Hepatocyte (in vitro differentiated cells): ENCODE data around the gene C8A.

Source experiments
- EZH2 ChIP-seq: fragments of 200-600 bp; sonication (generic); IDR thresholded peaks from 2 replicates; pipeline ENCODE4 v1.6.1; 2016; ENCODE audit warnings: antibody characterized with exemption, mild to moderate bottlenecking, borderline replicate concordance
- EZH2phosphoT487 ChIP-seq: fragments of 200-600 bp; sonication (generic); IDR thresholded peaks from one replicate; pipeline ENCODE4 v1.6.1; 2018; ENCODE audit warnings: antibody characterized with exemption, mild to moderate bottlenecking, low read depth, moderate library complexity; ENCODE audit not compliant: unreplicated experiment, severe bottlenecking
- TF ChIP-seq, protein P1 (sequence below): fragments of 200-600 bp; sonication (generic); IDR thresholded peaks from 2 replicates; pipeline ENCODE4 v1.5.1; 2016; ENCODE audit warnings: antibody characterized with exemption, mild to moderate bottlenecking; ENCODE audit not compliant: poor library complexity

DNA sequence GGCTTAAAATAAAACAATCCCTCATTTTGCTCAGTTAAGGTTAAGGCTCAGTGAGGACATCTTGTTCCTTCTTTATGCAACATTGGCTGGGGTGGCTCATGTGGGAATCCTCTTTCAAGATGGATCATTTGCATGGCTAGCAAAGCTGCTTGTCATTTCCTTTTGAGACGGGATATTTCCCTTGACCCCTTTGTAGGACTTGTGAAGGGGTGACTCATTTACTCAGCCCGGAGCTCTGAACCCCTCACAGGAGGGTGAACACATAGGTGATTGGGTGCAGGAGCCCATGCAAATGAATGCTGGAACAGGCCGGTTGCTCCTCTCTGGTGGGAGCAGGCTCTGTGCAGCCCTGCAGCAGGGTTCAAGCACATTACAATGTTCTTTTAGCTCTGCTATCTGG, 15.8 kb upstream of the C8A start:
- TF ChIP-seq, protein P1, sequence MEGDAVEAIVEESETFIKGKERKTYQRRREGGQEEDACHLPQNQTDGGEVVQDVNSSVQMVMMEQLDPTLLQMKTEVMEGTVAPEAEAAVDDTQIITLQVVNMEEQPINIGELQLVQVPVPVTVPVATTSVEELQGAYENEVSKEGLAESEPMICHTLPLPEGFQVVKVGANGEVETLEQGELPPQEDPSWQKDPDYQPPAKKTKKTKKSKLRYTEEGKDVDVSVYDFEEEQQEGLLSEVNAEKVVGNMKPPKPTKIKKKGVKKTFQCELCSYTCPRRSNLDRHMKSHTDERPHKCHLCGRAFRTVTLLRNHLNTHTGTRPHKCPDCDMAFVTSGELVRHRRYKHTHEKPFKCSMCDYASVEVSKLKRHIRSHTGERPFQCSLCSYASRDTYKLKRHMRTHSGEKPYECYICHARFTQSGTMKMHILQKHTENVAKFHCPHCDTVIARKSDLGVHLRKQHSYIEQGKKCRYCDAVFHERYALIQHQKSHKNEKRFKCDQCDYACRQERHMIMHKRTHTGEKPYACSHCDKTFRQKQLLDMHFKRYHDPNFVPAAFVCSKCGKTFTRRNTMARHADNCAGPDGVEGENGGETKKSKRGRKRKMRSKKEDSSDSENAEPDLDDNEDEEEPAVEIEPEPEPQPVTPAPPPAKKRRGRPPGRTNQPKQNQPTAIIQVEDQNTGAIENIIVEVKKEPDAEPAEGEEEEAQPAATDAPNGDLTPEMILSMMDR: no peak
- TF ChIP-seq EZH2phosphoT487: no peak
- no peak for TF ChIP-seq EZH2
